Tibial nerve (tissue), 4 donors: ENCODE data around the gene CTSO. TPM values are rescaled to one million over a fixed set of nuclear protein-coding genes. Genes with fewer than 3 reads are reported as not detected.

Experiments used
- DNase-seq, 2 donors: peaks; one replicate each; pipeline ENCODE4 v3.0.0-alpha.2; 2019; ENCODE audit warnings: low spot score in 2 of 2
- H3K27ac ChIP-seq, 4 donors: fragments of 200-600 bp; sonication (generic) in 3 of 4; one replicate each; pipeline ENCODE4 v1.5.1; 2017 to 2019; ENCODE audit warnings: mild to moderate bottlenecking in 1 of 4
- H3K27me3 ChIP-seq, 2 donors: fragments of 200-600 bp; sonication (generic) in 1 of 2; one replicate each; pipeline versions ENCODE4 v1.5.1 to v1.6.0; 2017 to 2019
- H3K36me3 ChIP-seq, 3 donors: fragments of 200-600 bp; sonication (generic); one replicate each; pipeline ENCODE4 v1.5.1; 2018 to 2019
- H3K4me1 ChIP-seq, 4 donors: fragments of 200-600 bp; sonication (generic) in 3 of 4; one replicate each; pipeline ENCODE4 v1.5.1; 2017 to 2019
- H3K4me3 ChIP-seq, 4 donors: fragments of 200-600 bp; sonication (generic) in 3 of 4; one replicate each; pipeline ENCODE4 v1.5.1; 2017 to 2019; ENCODE audit warnings: mild to moderate bottlenecking in 1 of 4, moderate library complexity in 1 of 4
- H3K9me3 ChIP-seq, 4 donors: fragments of 200-600 bp; sonication (generic) in 3 of 4; one replicate each; pipeline ENCODE4 v1.5.1; 2017 to 2019
- CTCF ChIP-seq, 5 experiments: fragments of 200-600 bp in 3 of 5; fragments of 450-650 bp in 2 of 5; sonication (generic) in 3 of 5; IDR thresholded peaks; one replicate each; pipeline ENCODE4 v1.5.1; 2016 to 2019; ENCODE audit warnings: antibody characterized with exemption in 5 of 5, mild to moderate bottlenecking in 3 of 5, moderate library complexity in 2 of 5
- EP300 ChIP-seq, 2 donors: sonication (generic); formaldehyde crosslinking; IDR thresholded peaks; one replicate each; pipeline ENCODE4 v1.6.1; 2017; ENCODE audit warnings: antibody characterized with exemption in 2 of 2, mild to moderate bottlenecking in 1 of 2
- POLR2A ChIP-seq, 2 donors: fragments of 450-650 bp; IDR thresholded peaks; one replicate each; pipeline ENCODE4 v1.6.1; 2017; ENCODE audit warnings: antibody characterized with exemption in 2 of 2, mild to moderate bottlenecking in 2 of 2, moderate library complexity in 2 of 2
- WGBS, 2 donors: methylation state at CpG; one replicate each; pipeline ENCODE4 v1.1.5; 2018; 5-methylcytosine and 5-hydroxymethylcytosine counted together
- total RNA-seq, 4 donors: library from RNA; depleted of rRNA; stranded (reverse); fragments of >200 nt; gene quantifications; one replicate each; pipeline ENCODE4 v1.1.0, GENCODE V29; 2016

Gene CTSO
- total RNA-seq, 4 donors from 2014 or later = 8.7 to 30.2 (median 26.1) TPM

GRCh38 chr4:155929833-155930232 is 23.8 kb downstream of the CTSO start:
- H3K4me3 ChIP-seq = no peak overlapping the region
- no peak for TF ChIP-seq EP300 (IDR thresholded peaks at IDR 0.05)
- no peak for TF ChIP-seq POLR2A (IDR thresholded peaks at IDR 0.05)
- TF ChIP-seq CTCF (IDR thresholded peaks at IDR 0.05) = no peak
- 91 to 93% methylated on average over 3 of the region's 3 CpGs for WGBS, 2 donors
- DNase-seq = no peak
- no peak overlapping the region for H3K27ac ChIP-seq
- peaks cover 0 to 7% (median 0%) of the 10 kb centered on the region in 4 donors for H3K9me3 ChIP-seq
- H3K27me3 ChIP-seq = no peaks in the 10 kb centered on the region
- no peaks in the 10 kb centered on the region for H3K4me1 ChIP-seq
- H3K36me3 ChIP-seq = peaks cover 0 to 75% (median 0%) of the 10 kb centered on the region in 3 donors

DNA sequence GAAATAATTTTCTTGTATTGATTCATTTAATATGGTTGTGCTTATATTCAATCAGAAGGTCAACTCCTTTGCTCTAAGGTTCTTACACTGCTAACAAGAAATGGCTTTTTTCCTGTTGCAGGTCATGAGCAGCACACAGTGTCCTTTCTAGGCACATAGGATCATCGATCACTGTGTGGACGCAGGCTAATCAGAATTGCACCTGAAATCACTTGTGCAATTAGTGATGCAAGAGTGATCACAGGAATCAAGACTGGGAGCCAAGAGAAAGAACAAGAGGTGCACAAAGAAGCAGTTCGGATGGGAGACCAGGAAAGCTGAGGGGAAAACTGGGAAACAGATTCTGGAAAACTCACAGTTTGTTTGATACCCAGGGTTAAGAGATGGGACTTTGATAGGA is 29.0 kb downstream of the CTSO start:
- no peak for TF ChIP-seq POLR2A (IDR thresholded peaks at IDR 0.05)
- no peak for TF ChIP-seq EP300 (IDR thresholded peaks at IDR 0.05)
- TF ChIP-seq CTCF (IDR thresholded peaks at IDR 0.05) = no peak
- no peaks in the 10 kb centered on the region for H3K27me3 ChIP-seq
- H3K4me1 ChIP-seq = no peaks in the 10 kb centered on the region
- peaks cover 0 to 65% (median 0%) of the 10 kb centered on the region in 3 donors for H3K36me3 ChIP-seq
- H3K27ac ChIP-seq = no peak overlapping the region
- no peak for DNase-seq
- WGBS, 2 donors = 50 to 52% methylated on average over 3 of the region's 3 CpGs
- peaks cover 0 to 4% (median 0%) of the 10 kb centered on the region in 4 donors for H3K9me3 ChIP-seq
- H3K4me3 ChIP-seq = no peak overlapping the region

DNA sequence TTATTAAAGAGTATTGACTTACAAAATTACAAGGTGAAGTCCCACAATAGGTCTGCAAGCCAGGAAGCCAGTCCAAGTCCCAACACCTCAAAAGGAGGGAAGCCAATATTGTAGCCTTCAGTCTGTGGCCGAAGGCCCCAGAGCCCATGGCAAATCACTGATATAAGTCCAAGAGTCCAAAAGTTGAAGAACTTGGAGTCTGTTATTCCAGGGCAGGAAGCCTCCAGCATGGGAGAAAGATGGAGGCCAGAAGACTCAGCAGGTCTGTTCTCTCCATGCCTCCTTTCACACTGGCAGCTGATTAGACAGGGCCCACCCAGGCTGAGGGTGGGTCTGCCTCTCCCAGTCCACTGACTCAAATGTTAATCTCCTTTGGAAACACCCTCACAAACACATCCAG is 32.1 kb downstream of the CTSO start:
- H3K4me3 ChIP-seq = no peak overlapping the region
- WGBS, 2 donors = 100% methylated on average over 1 of the region's 1 CpG
- H3K4me1 ChIP-seq = no peaks in the 10 kb centered on the region
- peaks cover 0 to 34% (median 0%) of the 10 kb centered on the region in 3 donors for H3K36me3 ChIP-seq
- H3K27ac ChIP-seq = no peak overlapping the region
- no peak for DNase-seq
- no peaks in the 10 kb centered on the region for H3K27me3 ChIP-seq
- no peak for TF ChIP-seq CTCF (IDR thresholded peaks at IDR 0.05)
- H3K9me3 ChIP-seq = no peaks in the 10 kb centered on the region

DNA sequence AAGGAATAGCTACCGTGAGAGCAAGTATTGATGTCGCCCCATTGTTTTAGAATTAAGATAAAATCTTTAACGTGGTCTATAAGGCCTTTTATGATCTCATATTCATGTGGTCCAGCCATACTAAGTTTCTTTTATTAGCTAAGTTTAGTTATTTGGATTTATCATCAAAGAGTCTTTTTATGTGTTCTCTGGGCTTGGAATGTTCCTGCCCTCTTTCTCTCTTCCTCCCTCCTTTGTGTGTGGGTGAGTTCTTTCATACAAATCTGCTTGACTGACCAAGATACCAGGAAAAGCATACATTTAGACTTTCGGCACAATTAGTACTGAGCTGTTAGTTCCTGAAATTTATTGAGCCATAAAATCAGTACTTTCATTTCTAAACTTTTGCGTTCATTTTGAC is 38.9 kb downstream of the CTSO start:
- Histone ChIP-seq H3K4me3 (no peak overlapping the region), H3K27me3 (no peaks in the 10 kb centered on the region), H3K9me3 (no peaks in the 10 kb centered on the region), H3K27ac (no peak overlapping the region), H3K36me3 (no peaks in the 10 kb centered on the region), H3K4me1 (no peaks in the 10 kb centered on the region)
- WGBS, 2 donors = 31 to 32% methylated on average over 5 of the region's 5 CpGs
- no peak for TF ChIP-seq CTCF (IDR thresholded peaks at IDR 0.05)
- TF ChIP-seq EP300 (IDR thresholded peaks at IDR 0.05) = no peak
- TF ChIP-seq POLR2A (IDR thresholded peaks at IDR 0.05) = no peak
- DNase-seq = no peak

DNA sequence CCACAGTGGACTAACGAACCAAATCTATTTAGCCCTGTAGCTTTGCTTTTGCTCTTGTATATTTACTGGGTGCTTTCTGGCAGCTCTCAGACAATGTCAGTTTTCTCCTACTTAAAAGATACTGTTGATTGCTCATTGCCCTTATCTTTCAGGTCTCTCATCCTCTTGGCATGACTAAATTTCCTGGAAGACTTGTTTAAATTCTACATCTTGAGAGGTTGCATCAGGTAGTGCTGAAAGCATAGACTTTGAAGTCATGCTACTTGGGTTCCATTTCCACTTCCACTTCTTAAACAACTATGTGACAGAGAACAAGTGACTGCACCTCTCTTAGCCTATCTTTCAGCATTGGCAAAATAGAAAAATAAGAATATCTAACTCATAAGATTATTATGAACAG is 41.8 kb downstream of the CTSO start:
- no peaks in the 10 kb centered on the region for H3K27me3 ChIP-seq
- H3K4me1 ChIP-seq = peaks cover 0 to 16% (median 5%) of the 10 kb centered on the region in 4 donors
- H3K36me3 ChIP-seq = no peaks in the 10 kb centered on the region
- H3K9me3 ChIP-seq = no peaks in the 10 kb centered on the region
- TF ChIP-seq POLR2A (IDR thresholded peaks at IDR 0.05) (no peak), CTCF (IDR thresholded peaks at IDR 0.05) (no peak), EP300 (IDR thresholded peaks at IDR 0.05) (no peak)
- no peak overlapping the region for H3K4me3 ChIP-seq
- no peak for DNase-seq
- 79 to 94% methylated on average over 1 of the region's 1 CpG for WGBS, 2 donors
- no peak overlapping the region for H3K27ac ChIP-seq
